ENCODE results near the gene CWC27.

CWC27 gene

DNA sequence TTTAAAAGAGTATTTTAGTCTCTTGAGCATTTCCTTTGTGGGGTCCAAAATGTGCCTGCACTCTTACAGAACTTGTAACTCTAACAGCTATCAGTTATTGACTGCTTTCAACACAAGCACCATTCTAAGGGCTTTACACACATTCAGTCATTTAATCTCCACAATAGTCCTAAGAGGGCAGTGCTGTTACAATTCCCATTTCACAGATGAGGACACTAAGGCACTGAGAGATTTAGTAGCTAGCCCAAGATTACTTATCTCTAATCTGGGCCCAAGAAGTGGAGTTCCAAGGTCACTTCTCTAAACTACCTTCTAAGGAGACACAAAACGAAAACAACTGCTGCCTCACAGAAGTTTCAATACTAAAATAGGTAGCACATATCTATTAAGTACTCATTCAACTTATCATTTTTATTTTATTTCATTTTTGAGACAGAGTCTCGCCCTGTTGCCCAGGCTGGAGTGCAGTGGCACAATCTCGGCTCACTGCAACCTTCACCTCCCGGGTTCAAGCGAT is 275.2 kb downstream of the CWC27 start:
- TF ChIP-seq, protein P1, sequence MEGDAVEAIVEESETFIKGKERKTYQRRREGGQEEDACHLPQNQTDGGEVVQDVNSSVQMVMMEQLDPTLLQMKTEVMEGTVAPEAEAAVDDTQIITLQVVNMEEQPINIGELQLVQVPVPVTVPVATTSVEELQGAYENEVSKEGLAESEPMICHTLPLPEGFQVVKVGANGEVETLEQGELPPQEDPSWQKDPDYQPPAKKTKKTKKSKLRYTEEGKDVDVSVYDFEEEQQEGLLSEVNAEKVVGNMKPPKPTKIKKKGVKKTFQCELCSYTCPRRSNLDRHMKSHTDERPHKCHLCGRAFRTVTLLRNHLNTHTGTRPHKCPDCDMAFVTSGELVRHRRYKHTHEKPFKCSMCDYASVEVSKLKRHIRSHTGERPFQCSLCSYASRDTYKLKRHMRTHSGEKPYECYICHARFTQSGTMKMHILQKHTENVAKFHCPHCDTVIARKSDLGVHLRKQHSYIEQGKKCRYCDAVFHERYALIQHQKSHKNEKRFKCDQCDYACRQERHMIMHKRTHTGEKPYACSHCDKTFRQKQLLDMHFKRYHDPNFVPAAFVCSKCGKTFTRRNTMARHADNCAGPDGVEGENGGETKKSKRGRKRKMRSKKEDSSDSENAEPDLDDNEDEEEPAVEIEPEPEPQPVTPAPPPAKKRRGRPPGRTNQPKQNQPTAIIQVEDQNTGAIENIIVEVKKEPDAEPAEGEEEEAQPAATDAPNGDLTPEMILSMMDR (IDR thresholded peaks at IDR 0.05; ENCODE audit: extremely low read depth, insufficient read depth, missing control alignments) = no peak
- in situ Hi-C loops (cut with MboI; ENCODE audit: low pct_unique_long_range_greater_than_20kb, low sequenced_read_pairs, unreplicated experiment) = no loop called here
- no peak for DNase-seq (ENCODE audit: low spot score)

DNA sequence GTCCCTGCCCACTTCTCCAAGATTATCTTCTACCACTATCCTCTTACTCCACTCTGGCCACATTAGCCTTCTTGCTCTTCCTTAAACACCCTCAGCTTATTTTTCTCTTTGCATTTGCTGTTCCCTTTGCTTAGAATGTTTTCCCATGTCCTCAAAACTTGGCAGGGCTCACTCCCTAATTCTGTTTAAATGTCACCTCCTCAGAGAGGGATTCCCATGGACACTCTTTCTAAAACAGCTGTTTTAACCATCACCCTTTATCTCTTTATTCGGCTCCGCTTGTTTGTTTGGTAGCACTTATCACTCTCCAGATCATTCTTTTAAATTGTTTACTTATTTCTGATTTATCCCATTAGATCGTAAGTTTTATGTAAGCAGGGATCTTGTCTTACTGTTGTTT is 278.5 kb downstream of the CWC27 start:
- DNase-seq (ENCODE audit: low spot score) = no peak
- in situ Hi-C loops (cut with MboI; ENCODE audit: low pct_unique_long_range_greater_than_20kb, low sequenced_read_pairs, unreplicated experiment) = no loop called here
- TF ChIP-seq, protein P1 (IDR thresholded peaks at IDR 0.05; ENCODE audit: extremely low read depth, insufficient read depth, missing control alignments) = no peak

DNA sequence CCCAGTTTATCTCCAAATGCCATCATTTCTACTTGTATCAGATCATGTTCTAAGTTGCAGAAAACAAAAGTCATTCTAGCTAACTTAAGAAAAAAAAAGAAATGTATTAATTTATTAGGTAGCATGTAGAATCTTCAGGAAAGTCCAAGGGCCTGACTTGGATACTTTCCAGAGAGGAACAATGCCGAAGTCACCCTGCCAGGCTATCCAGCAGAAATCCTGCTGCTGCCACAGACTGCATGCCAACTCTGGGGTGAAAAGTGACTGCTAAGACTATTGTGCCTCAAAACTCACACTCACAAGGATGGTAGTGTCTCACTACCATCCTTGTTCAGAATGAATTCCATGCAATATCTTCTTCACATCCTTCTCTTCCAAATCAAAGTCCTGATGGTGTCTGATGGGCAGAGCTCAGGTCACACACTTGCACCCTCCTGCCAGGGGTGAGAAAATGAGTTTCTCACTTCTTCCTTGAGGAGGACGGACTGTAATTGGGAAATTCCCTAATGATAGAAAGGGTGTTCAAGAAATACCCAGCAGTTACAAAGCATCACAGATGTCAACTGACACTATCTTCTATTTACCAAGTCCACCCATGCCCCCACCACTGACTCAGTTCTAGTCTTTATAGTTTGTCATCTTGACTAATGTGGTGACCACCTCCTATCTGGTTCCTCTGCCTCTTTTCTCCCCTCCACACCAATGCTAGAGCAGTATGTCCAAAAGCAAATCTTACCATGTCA is 279.4 kb downstream of the CWC27 start:
- in situ Hi-C loops (cut with MboI; ENCODE audit: low pct_unique_long_range_greater_than_20kb, low sequenced_read_pairs, unreplicated experiment) = no loop called here
- DNase-seq (ENCODE audit: low spot score) = no peak
- TF ChIP-seq, protein P1 (IDR thresholded peaks at IDR 0.05; ENCODE audit: extremely low read depth, insufficient read depth, missing control alignments) = no peak

DNA sequence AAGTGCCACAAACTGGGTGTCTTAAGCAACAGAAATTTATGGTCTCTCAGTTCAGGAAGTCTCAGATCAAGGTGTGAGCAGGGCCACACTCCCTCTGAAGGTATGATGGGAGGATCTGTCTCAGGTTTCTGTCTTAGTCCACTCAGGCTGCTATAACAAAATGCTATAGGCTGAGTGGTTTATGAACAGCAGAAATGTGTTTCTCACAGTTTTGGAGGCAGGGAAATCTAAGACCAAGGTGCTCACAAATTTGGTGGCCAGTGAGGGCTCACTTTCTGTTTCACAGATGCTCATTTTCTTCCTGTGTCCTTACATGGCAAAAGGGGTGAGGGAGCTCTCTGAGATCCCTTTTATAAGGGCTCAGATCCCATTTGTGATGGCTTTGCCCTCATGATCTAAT is 281.4 kb downstream of the CWC27 start:
- no peak for DNase-seq (ENCODE audit: low spot score)
- in situ Hi-C loops (cut with MboI; ENCODE audit: low pct_unique_long_range_greater_than_20kb, low sequenced_read_pairs, unreplicated experiment) = no loop called here
- TF ChIP-seq, protein P1 (IDR thresholded peaks at IDR 0.05; ENCODE audit: extremely low read depth, insufficient read depth, missing control alignments) = no peak

DNA sequence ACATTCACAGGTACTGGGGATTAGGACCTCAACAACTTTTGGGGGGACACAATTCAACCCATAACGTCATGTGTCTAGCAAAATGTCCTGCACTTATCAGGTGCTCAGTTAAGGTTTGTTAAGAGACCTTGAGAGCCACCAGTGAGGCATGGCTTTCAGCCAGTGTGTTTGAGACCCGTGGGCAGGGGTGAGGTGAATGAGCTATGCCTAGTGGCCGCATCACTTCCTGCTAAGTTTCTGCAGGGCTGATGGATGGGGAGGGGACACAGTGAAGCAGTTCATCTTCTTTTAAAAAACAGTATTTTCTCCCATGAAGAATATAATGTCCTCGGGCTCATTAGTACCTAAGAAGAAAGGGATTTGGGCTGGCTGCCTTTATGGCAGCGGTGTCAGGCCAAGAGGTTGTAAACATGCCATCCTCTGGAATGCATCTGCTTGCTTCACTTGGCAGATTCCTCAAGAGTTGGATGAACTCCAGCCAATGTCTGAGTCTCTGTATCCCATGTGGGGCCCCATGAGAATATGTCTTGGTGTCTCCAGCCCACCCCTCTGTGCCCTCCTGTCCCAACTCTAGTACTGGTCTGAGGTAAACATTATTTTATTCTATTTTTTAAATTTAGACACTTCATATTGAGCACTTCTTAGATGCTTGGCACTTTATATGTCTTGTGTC is 282.2 kb downstream of the CWC27 start:
- TF ChIP-seq, protein P1 (IDR thresholded peaks at IDR 0.05; ENCODE audit: extremely low read depth, insufficient read depth, missing control alignments) = no peak
- no peak for DNase-seq (ENCODE audit: low spot score)
- in situ Hi-C loops (cut with MboI; ENCODE audit: low pct_unique_long_range_greater_than_20kb, low sequenced_read_pairs, unreplicated experiment) = no loop called here

DNA sequence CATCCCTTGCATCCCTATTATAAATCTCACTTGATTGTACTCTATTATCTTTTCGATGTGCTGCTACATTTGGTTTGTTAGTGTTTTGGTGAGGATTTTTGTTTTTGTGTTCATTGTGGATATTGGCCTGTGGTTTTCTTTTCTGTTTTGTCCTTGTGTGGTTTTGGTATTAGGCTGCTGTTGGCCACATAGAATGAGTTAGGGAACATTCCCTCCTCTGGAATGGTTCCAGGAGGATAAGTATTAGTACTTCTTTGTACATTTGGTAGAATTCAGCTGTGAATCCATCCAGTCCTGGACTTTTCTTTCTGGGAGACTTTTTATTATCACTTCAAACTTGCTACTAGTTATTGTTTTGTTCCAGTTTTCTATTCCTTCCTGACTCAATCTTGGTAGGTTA is 287.2 kb downstream of the CWC27 start:
- DNase-seq (ENCODE audit: low spot score) = no peak
- TF ChIP-seq, protein P1 (IDR thresholded peaks at IDR 0.05; ENCODE audit: extremely low read depth, insufficient read depth, missing control alignments) = no peak
- in situ Hi-C loops (cut with MboI; ENCODE audit: low pct_unique_long_range_greater_than_20kb, low sequenced_read_pairs, unreplicated experiment) = no loop called here

All from GM13977 (cell line).